H1 (cell line): ENCODE results near the gene DNM2. TPM values are rescaled to one million over a fixed set of nuclear protein-coding genes. Genes with fewer than 3 reads are reported as not detected.

Experiments
- CTCF ChIA-PET: fragments of 300-600 bp; sonication (Branson Sonifier 250); formaldehyde crosslinking; loops from one replicate; lab custom pipeline; 2021; ENCODE audit not compliant: partially characterized antibody; lab: Charles Lee
- POLR2A ChIA-PET: fragments of 300-600 bp; sonication (Branson Sonifier 250); formaldehyde crosslinking; loops from one replicate; lab custom pipeline; 2021; ENCODE audit warnings: inconsistent platforms; ENCODE audit not compliant: partially characterized antibody; lab: Charles Lee
- DNase-seq, 2 experiments: peaks; one replicate each; pipeline versions ENCODE4 v3.0.0 to v3.0.0-alpha.2; 2010 to 2022; ENCODE audit warnings: low spot score in 2 of 2, low read depth in 1 of 2, mixed read lengths in 1 of 2
- FAIRE-seq: peaks from 2 replicates; lab custom pipeline; 2011; peaks lifted over from hg19 to GRCh38; lab: Jason Lieb, UNC
- H2AFZ ChIP-seq: 2 replicates; pipeline ENCODE4 v1.8.1; 2012; ENCODE audit warnings: low read length, inconsistent platforms
- H2AK5ac ChIP-seq: 2 replicates; pipeline ENCODE4 v1.6.1; 2013; ENCODE audit warnings: low read depth, low read length
- H2BK120ac ChIP-seq: replicated peaks from 2 replicates; pipeline ENCODE3; 2013; ENCODE audit warnings: low read depth, low read length, inconsistent platforms
- H2BK12ac ChIP-seq: 2 replicates; pipeline ENCODE4 v1.6.1; 2013; ENCODE audit warnings: low read depth, low read length
- H2BK15ac ChIP-seq: 2 replicates; pipeline ENCODE4 v1.6.1; 2013; ENCODE audit warnings: low read length
- H2BK20ac ChIP-seq: 2 replicates; pipeline ENCODE4 v1.6.1; 2013; ENCODE audit warnings: low read length
- H2BK5ac ChIP-seq: 2 replicates; pipeline ENCODE4 v1.6.1; 2013; ENCODE audit warnings: low read depth, low read length
- H3K14ac ChIP-seq: 2 replicates; pipeline ENCODE4 v1.6.1; 2013; ENCODE audit warnings: inconsistent platforms; ENCODE audit not compliant: insufficient read length
- H3K18ac ChIP-seq: 2 replicates; pipeline ENCODE4 v1.6.1; 2013; ENCODE audit warnings: low read length; ENCODE audit errors: extremely low read depth
- H3K23ac ChIP-seq: 2 replicates; pipeline ENCODE4 v1.6.1; 2013; ENCODE audit warnings: inconsistent platforms; ENCODE audit not compliant: insufficient read length
- H3K23me2 ChIP-seq: 2 replicates; pipeline ENCODE4 v1.6.1; 2013; ENCODE audit warnings: low read depth, low read length
- H3K27ac ChIP-seq: 2 replicates; pipeline ENCODE4 v1.6.1; 2011; ENCODE audit warnings: low read depth, low read length, inconsistent platforms
- H3K27me3 ChIP-seq, 4 experiments: replicated peaks in 1 of 4; 1 replicate in 1 of 4; 2 replicates in 3 of 4; pipeline versions ENCODE4 v1.6.1 to v1.8.1; 2011 to 2013; ENCODE audit warnings: low read length in 3 of 4, mild to moderate bottlenecking in 3 of 4, inconsistent platforms in 2 of 4, mixed read lengths in 2 of 4, moderate library complexity in 1 of 4; ENCODE audit not compliant: control insufficient read depth in 3 of 4, insufficient read depth in 3 of 4; ENCODE audit errors: extremely low read depth in 1 of 4
- H3K36me3 ChIP-seq, 4 experiments: 2 replicates each; pipeline versions ENCODE4 v1.6.1 to v1.8.1; 2011 to 2013; ENCODE audit warnings: mild to moderate bottlenecking in 4 of 4, low read length in 3 of 4, moderate library complexity in 2 of 4, control low read depth in 1 of 4, inconsistent platforms in 1 of 4; ENCODE audit not compliant: insufficient read depth in 4 of 4, control insufficient read depth in 2 of 4
- H3K4ac ChIP-seq: replicated peaks from 2 replicates; pipeline ENCODE3; 2013; ENCODE audit warnings: low read length, low read depth, mixed read lengths, inconsistent platforms; ENCODE audit not compliant: insufficient read length
- H3K4me1 ChIP-seq, 4 experiments: replicated peaks in 1 of 4; 1 replicate in 1 of 4; 2 replicates in 3 of 4; pipeline versions ENCODE4 v1.6.1 to v1.8.1; 2011 to 2013; ENCODE audit warnings: low read length in 3 of 4, inconsistent platforms in 2 of 4, mixed read lengths in 1 of 4; ENCODE audit not compliant: insufficient read depth in 4 of 4, control insufficient read depth in 3 of 4
- H3K4me2 ChIP-seq, 2 experiments: 2 replicates each; pipeline versions ENCODE4 v1.6.1 to v1.8.1; 2011 to 2013; ENCODE audit warnings: low read depth in 2 of 2, low read length in 2 of 2, control low read depth in 1 of 2, inconsistent platforms in 1 of 2, mild to moderate bottlenecking in 1 of 2; ENCODE audit not compliant: insufficient read depth in 1 of 2
- H3K4me3 ChIP-seq, 4 experiments: fragments of 200-600, 300-600 bp in 1 of 4; sonication (generic), shearing (Covaris generic), sonication (Bioruptor Twin) in 1 of 4; 2 replicates each; pipeline versions ENCODE4 v1.5.1 to v1.8.1; 2011 to 2016; ENCODE audit warnings: low read length in 4 of 4, low read depth in 3 of 4, control low read depth in 2 of 4, inconsistent platforms in 2 of 4, mild to moderate bottlenecking in 2 of 4, mixed read lengths in 1 of 4, moderate library complexity in 1 of 4; ENCODE audit not compliant: insufficient read depth in 2 of 4; ENCODE audit errors: extremely low read depth in 1 of 4
- H3K56ac ChIP-seq: replicated peaks from 2 replicates; pipeline ENCODE3; 2013; ENCODE audit warnings: low read depth, mild to moderate bottlenecking, mixed read lengths, low read length, inconsistent platforms; ENCODE audit not compliant: insufficient read length
- H3K79me1 ChIP-seq: 2 replicates; pipeline ENCODE4 v1.6.1; 2013; ENCODE audit warnings: low read depth, low read length, control low read depth
- H3K79me2 ChIP-seq, 2 experiments: 2 replicates each; pipeline versions ENCODE4 v1.6.1 to v1.8.1; 2012 to 2013; ENCODE audit warnings: low read length in 2 of 2, mild to moderate bottlenecking in 2 of 2, inconsistent platforms in 1 of 2; ENCODE audit not compliant: insufficient read depth in 2 of 2, control insufficient read depth in 1 of 2
- H3K9ac ChIP-seq, 4 experiments: replicated peaks in 1 of 4; 1 replicate in 1 of 4; 2 replicates in 3 of 4; pipeline versions ENCODE4 v1.6.1 to v1.8.1; 2011 to 2013; ENCODE audit warnings: low read depth in 3 of 4, low read length in 3 of 4, control low read depth in 2 of 4, mild to moderate bottlenecking in 2 of 4, moderate library complexity in 2 of 4, inconsistent platforms in 1 of 4; ENCODE audit errors: extremely low read depth in 1 of 4
- H3K9me3 ChIP-seq, 2 experiments: 2 replicates each; pipeline versions ENCODE4 v1.6.1 to v1.8.1; 2012 to 2013; ENCODE audit warnings: mild to moderate bottlenecking in 2 of 2, moderate library complexity in 2 of 2, control low read depth in 1 of 2, inconsistent platforms in 1 of 2, low read depth in 1 of 2, low read length in 1 of 2, mixed read lengths in 1 of 2; ENCODE audit not compliant: insufficient read depth in 2 of 2
- H4K20me1 ChIP-seq, 2 experiments: replicated peaks in 1 of 2; 2 replicates each; pipeline versions ENCODE3 to v1.8.1; 2011 to 2013; ENCODE audit warnings: inconsistent platforms in 2 of 2, low read length in 2 of 2, mild to moderate bottlenecking in 1 of 2; ENCODE audit not compliant: insufficient read depth in 2 of 2, control insufficient read depth in 1 of 2
- H4K5ac ChIP-seq: 2 replicates; pipeline ENCODE4 v1.6.1; 2013; ENCODE audit warnings: low read length, low read depth, mixed read lengths, inconsistent platforms; ENCODE audit not compliant: insufficient read length
- H4K8ac ChIP-seq: 2 replicates; pipeline ENCODE4 v1.8.0; 2013; ENCODE audit warnings: mild to moderate bottlenecking, moderate library complexity, low read length, inconsistent platforms; ENCODE audit not compliant: insufficient read depth; ENCODE audit errors: extremely low read depth
- H4K91ac ChIP-seq: replicated peaks from 2 replicates; pipeline ENCODE3; 2013; ENCODE audit warnings: low read length, mixed read lengths, inconsistent platforms; ENCODE audit not compliant: insufficient read length
- CBX5 ChIP-seq: fragments of 300-800, 300-1000 bp; sonication (generic); IDR thresholded peaks from 2 replicates; pipeline ENCODE4 v1.7.1; 2016; ENCODE audit warnings: antibody characterized with exemption, low read length, low read depth
- CBX8 ChIP-seq: fragments of 300-800, 300-1000 bp; sonication (generic); IDR thresholded peaks from 2 replicates; pipeline ENCODE4 v1.7.1; 2016; ENCODE audit warnings: low read depth, low read length, borderline replicate concordance
- CREB1 ChIP-seq: IDR thresholded peaks from 2 replicates; pipeline ENCODE4 v1.6.1; 2012; ENCODE audit warnings: inconsistent platforms
- EP300 ChIP-seq, 2 experiments: IDR thresholded peaks; 1 replicate in 1 of 2; 2 replicates in 1 of 2; pipeline ENCODE4 v1.6.1; 2011 to 2012; ENCODE audit warnings: low read depth in 2 of 2, low read length in 2 of 2, mild to moderate bottlenecking in 2 of 2, borderline replicate concordance in 1 of 2, inconsistent platforms in 1 of 2, moderate library complexity in 1 of 2
- HDAC6 ChIP-seq: IDR thresholded peaks from one replicate; pipeline ENCODE4 v1.7.1; 2012; ENCODE audit warnings: low read depth, mild to moderate bottlenecking, inconsistent platforms, low read length, moderate library complexity
- JUN ChIP-seq: IDR thresholded peaks from 2 replicates; pipeline ENCODE4 v1.6.1; 2011; ENCODE audit warnings: low read depth, mild to moderate bottlenecking, improper control_type of control experiment, low read length
- POLR2A ChIP-seq, 2 experiments: IDR thresholded peaks; 1 replicate in 1 of 2; 2 replicates in 1 of 2; pipeline ENCODE4 v1.6.1; 2011; ENCODE audit warnings: low read depth in 2 of 2, low read length in 2 of 2, mild to moderate bottlenecking in 2 of 2; ENCODE audit errors: control extremely low read depth in 1 of 2
- RAD21 ChIP-seq, 2 experiments: IDR thresholded peaks in 1 of 2; conservative IDR thresholded peaks in 1 of 2; 2 replicates each; pipeline ENCODE4 v1.6.1; 2011; ENCODE audit warnings: low read depth in 2 of 2, low read length in 2 of 2, improper control_type of control experiment in 1 of 2, inconsistent platforms in 1 of 2, mild to moderate bottlenecking in 1 of 2, moderate library complexity in 1 of 2
- SIN3A ChIP-seq, 2 experiments: IDR thresholded peaks in 1 of 2; conservative IDR thresholded peaks in 1 of 2; 2 replicates each; pipeline ENCODE4 v1.6.1; 2011 to 2012; ENCODE audit warnings: low read length in 2 of 2, improper control_type of control experiment in 1 of 2, low read depth in 1 of 2, mild to moderate bottlenecking in 1 of 2
- TAF7 ChIP-seq: optimal IDR thresholded peaks from 2 replicates; pipeline ENCODE3; 2011; ENCODE audit warnings: low read depth, mild to moderate bottlenecking, inconsistent platforms, low read length, moderate library complexity, borderline replicate concordance
- WGBS, 2 experiments: shearing (Covaris generic) in 1 of 2; methylation state at CpG; one replicate each; pipeline versions ENCODE4 v1.1.6 to v1.1.7; 2013 to 2015; ENCODE audit warnings: low lambda C conversion rate in 2 of 2, mixed read lengths in 2 of 2, inconsistent platforms in 1 of 2, low coverage in 1 of 2, missing lambda C conversion rate in 1 of 2; ENCODE audit not compliant: insufficient replicate concordance in 2 of 2, insufficient coverage in 1 of 2, insufficient read length in 1 of 2; ENCODE audit errors: extremely low coverage in 1 of 2, missing lambda C conversion rate in 1 of 2; 5-methylcytosine and 5-hydroxymethylcytosine counted together
- polyA plus RNA-seq, 7 experiments: library from polyadenylated mRNA; depleted of rRNA in 3 of 7; stranded (reverse) in 5 of 7; unstranded in 2 of 7; fragments of >200 nt in 5 of 7; fragments of 200-250 nt in 2 of 7; gene quantifications; 1 replicate in 5 of 7; 2 replicates in 1 of 7; 4 replicates in 1 of 7; pipeline versions ENCODE4 v1.2.1 to v1.2.3, GENCODE V29; 2011 to 2013; ENCODE audit warnings: missing spikeins in 2 of 7, mixed read lengths in 2 of 7
- total RNA-seq: library from RNA; stranded (reverse); fragmentation: NEBNext Ultra II Directional; extraction: Animal tissue kit (Norgen Biotek cat#: 25700); gene quantifications from 2 replicates; pipeline ENCODE4 v1.2.1, GENCODE V29; 2021
- TF ChIP-seq, protein P1 (sequence below): IDR thresholded peaks from 2 replicates; pipeline ENCODE4 v1.6.1; 2012; ENCODE audit warnings: low read length, inconsistent platforms

The DNM2 gene
- total and polyA plus RNA-seq, 2 of the 8 experiments (the other 6 are each of a cell fraction or from before 2014, with no cell fraction given): 61.9 to 120 TPM

DNA sequence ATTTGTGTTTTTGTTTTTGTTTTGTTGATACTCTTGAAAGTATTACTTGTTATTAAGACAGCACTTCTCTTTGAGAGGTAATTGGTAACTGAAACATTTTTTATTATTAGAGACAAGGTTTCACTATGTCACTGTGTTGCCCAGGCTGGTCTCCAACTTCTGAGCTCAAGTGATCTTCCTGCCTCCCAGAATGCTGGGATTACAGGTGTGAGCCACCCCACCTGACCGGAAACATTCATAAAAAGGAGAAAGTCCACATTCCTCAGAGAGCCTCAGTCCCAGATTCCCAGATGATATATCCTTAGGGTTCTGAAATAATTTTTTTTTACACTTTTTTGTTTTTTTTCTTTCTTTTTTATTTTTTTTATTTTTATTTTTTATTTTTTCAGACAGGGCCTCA is 156.1 kb downstream of the DNM2 start:
- DNase-seq: no peak
- WGBS, 2 experiments: 94% methylated on average over 1 of the region's 1 CpG; no CpG with 5 or more reads in 1 of the 2 experiments
- TF ChIP-seq JUN (no peak), TAF7 (no peak), HDAC6 (no peak), RAD21 (IDR thresholded peaks at IDR 0.05 in 1 of 2, conservative IDR thresholded peaks at IDR 0.05 in 1 of 2; ENCODE audit: low read depth in 2 of 2, low read length in 2 of 2) (no peak), POLR2A (IDR thresholded peaks at IDR 0.05; ENCODE audit: control extremely low read depth in 1 of 2, low read depth in 2 of 2, low read length in 2 of 2) (no peak), CBX5 (no peak), SIN3A (conservative IDR thresholded peaks at IDR 0.05 in 1 of 2, IDR thresholded peaks at IDR 0.05 in 1 of 2; ENCODE audit: low read depth in 1 of 2, low read length in 2 of 2) (no peak), EP300 (IDR thresholded peaks at IDR 0.05; ENCODE audit: borderline replicate concordance in 1 of 2, low read depth in 2 of 2, low read length in 2 of 2) (no peak), CBX8 (no peak), CREB1 (no peak)
- TF ChIP-seq, protein P1, sequence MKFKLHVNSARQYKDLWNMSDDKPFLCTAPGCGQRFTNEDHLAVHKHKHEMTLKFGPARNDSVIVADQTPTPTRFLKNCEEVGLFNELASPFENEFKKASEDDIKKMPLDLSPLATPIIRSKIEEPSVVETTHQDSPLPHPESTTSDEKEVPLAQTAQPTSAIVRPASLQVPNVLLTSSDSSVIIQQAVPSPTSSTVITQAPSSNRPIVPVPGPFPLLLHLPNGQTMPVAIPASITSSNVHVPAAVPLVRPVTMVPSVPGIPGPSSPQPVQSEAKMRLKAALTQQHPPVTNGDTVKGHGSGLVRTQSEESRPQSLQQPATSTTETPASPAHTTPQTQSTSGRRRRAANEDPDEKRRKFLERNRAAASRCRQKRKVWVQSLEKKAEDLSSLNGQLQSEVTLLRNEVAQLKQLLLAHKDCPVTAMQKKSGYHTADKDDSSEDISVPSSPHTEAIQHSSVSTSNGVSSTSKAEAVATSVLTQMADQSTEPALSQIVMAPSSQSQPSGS: no peak

More for the DNA sequence above, 156.1 kb downstream of the DNM2 start:
- Histone ChIP-seq H2BK120ac (no peak overlapping the region), H2BK20ac (no peak overlapping the region), H3K9me3 (no peaks in the 10 kb centered on the region), H3K36me3 (peaks cover 0 to 8% (median 0%) of the 10 kb centered on the region in 4 experiments; a peak in 2 of 8 replicates), H4K5ac (no peak overlapping the region), H3K79me2 (peaks cover 4 to 65% of the 10 kb centered on the region in 2 experiments; a peak in 3 of 4 replicates), H3K4me3 (no peak overlapping the region), H2BK5ac (no peak overlapping the region), H4K91ac (no peak overlapping the region), H3K4ac (no peak overlapping the region), H3K23ac (no peak overlapping the region), H4K20me1 (peaks cover 0 to 3% of the 10 kb centered on the region in 2 experiments), H3K56ac (no peak overlapping the region), H3K18ac (no peak overlapping the region), H4K8ac (no peak overlapping the region), H2BK12ac (no peak overlapping the region), H3K9ac (no peak overlapping the region), H3K23me2 (peaks cover 8% of the 10 kb centered on the region; the same call in 1 of the 2 replicates), H3K4me1 (peaks cover 1 to 12% (median 3%) of the 10 kb centered on the region in 4 experiments), H2AK5ac (no peak overlapping the region), H2BK15ac (no peak overlapping the region), H3K27ac (no peak overlapping the region), H2AFZ (no peak overlapping the region), H3K4me2 (no peak overlapping the region; a peak in 1 of 4 replicates), H3K79me1 (peaks cover 9% of the 10 kb centered on the region), H3K14ac (no peak overlapping the region), H3K27me3 (no peaks in the 10 kb centered on the region)
- FAIRE-seq: no peak
- CTCF ChIA-PET: interaction anchor here (0.5 to 6.8 kb wide), 10 partner anchors 10 to 63 kb away, joined by 3 to 103 read pairs (median 4); no protein-coding TSS in a partner anchor
- POLR2A ChIA-PET: interaction anchor here (1.0 to 2.5 kb wide), 4 partner anchors 14 to 39 kb away, joined by 3 to 8 read pairs (median 3); no protein-coding TSS in a partner anchor
